Dendritic cell treated with granulocyte-macrophage colony-stimulating factor and Interleukin-4, amounts not matched to agents 40 ng/mL and 50 ng/mL, for 4 days (primary cell): ENCODE measurements around the gene MAN1B1.

ENCODE experiments used
- H3K27ac Mint-ChIP-seq: one replicate; pipeline ENCODE4 v1.8.0; 2022; ENCODE audit warnings: mild to moderate bottlenecking, mixed read lengths
- H3K27me3 Mint-ChIP-seq: one replicate; pipeline ENCODE4 v1.8.0; 2022; ENCODE audit warnings: mild to moderate bottlenecking, mixed read lengths
- H3K36me3 Mint-ChIP-seq: one replicate; pipeline ENCODE4 v1.8.0; 2022; ENCODE audit warnings: low read depth, mixed read lengths
- H3K4me1 Mint-ChIP-seq: one replicate; pipeline ENCODE4 v1.8.0; 2022; ENCODE audit warnings: low read depth, mixed read lengths
- H3K4me3 Mint-ChIP-seq: one replicate; pipeline ENCODE4 v1.8.0; 2022; ENCODE audit warnings: mild to moderate bottlenecking, moderate library complexity, mixed read lengths
- H3K9me3 Mint-ChIP-seq: one replicate; pipeline ENCODE4 v1.8.0; 2022; ENCODE audit warnings: mixed read lengths
- intact Hi-C: fragments of 100-400 bp; cut with micrococcal nuclease; formaldehyde crosslinking; loops from one replicate; pipeline ENCODE4 v1.15.0; 2022

MAN1B1 gene

GRCh38 chr9:137138058-137138721 is 51.4 kb downstream of the MAN1B1 start:
- intact Hi-C loops, result no loop called here
- H3K27ac Mint-ChIP-seq, result no peak overlapping the region

GRCh38 chr9:137138722-137139467 is 52.1 kb downstream of the MAN1B1 start, which contains the start of gene GRIN1:
Gene GRIN1 (plus strand): TSS chr9:137139154. CDS start chr9:137139487, 333 bp downstream.
- Mint-ChIP-seq H3K9me3 (no peaks in the 10 kb centered on the region), H3K27me3 (peaks cover 84% of the 10 kb centered on the region), H3K4me3 (no peak within 1 kb of the TSS), H3K27ac (no peak within 1 kb of the TSS), H3K36me3 (no peaks in the 10 kb centered on the region), H3K4me1 (peaks cover 11% of the 10 kb centered on the region)
- intact Hi-C loops, result no loop called here

More at GRCh38 chr9:137138058-137138721, 51.4 kb downstream of the MAN1B1 start:
- H3K9me3 Mint-ChIP-seq, result no peaks in the 10 kb centered on the region
- peaks cover 82% of the 10 kb centered on the region for H3K27me3 Mint-ChIP-seq
- H3K4me1 Mint-ChIP-seq, result peaks cover 11% of the 10 kb centered on the region
- H3K4me3 Mint-ChIP-seq, result no peak overlapping the region
- no peaks in the 10 kb centered on the region for H3K36me3 Mint-ChIP-seq

GRCh38 chr9:137139468-137140150 is 52.8 kb downstream of the MAN1B1 start:
- no peak overlapping the region for H3K4me3 Mint-ChIP-seq
- H3K27me3 Mint-ChIP-seq, result peaks cover 84% of the 10 kb centered on the region
- H3K9me3 Mint-ChIP-seq, result no peaks in the 10 kb centered on the region
- H3K27ac Mint-ChIP-seq, result no peak overlapping the region
- intact Hi-C loops, result no loop called here
- no peaks in the 10 kb centered on the region for H3K36me3 Mint-ChIP-seq
- H3K4me1 Mint-ChIP-seq, result peaks cover 11% of the 10 kb centered on the region

GRCh38 chr9:137140151-137141012 is 53.6 kb downstream of the MAN1B1 start:
- Mint-ChIP-seq H3K9me3 (no peaks in the 10 kb centered on the region), H3K27ac (no peak overlapping the region), H3K4me3 (no peak overlapping the region), H3K4me1 (peaks cover 11% of the 10 kb centered on the region), H3K36me3 (no peaks in the 10 kb centered on the region), H3K27me3 (peaks cover 81% of the 10 kb centered on the region)
- intact Hi-C loops, result no loop called here

- Mint-ChIP-seq H3K4me3 (no peak overlapping the region), H3K36me3 (no peaks in the 10 kb centered on the region), H3K9me3 (no peaks in the 10 kb centered on the region), H3K4me1 (peaks cover 10% of the 10 kb centered on the region), H3K27ac (no peak overlapping the region), H3K27me3 (peaks cover 78% of the 10 kb centered on the region)
- intact Hi-C loops, result no loop called here
Observed at GRCh38 chr9:137141050-137141810, 54.4 kb downstream of the MAN1B1 start.

GRCh38 chr9:137141976-137142936 is 55.5 kb downstream of the MAN1B1 start:
- Mint-ChIP-seq H3K27ac (no peak overlapping the region), H3K36me3 (no peaks in the 10 kb centered on the region), H3K4me1 (peaks cover 6% of the 10 kb centered on the region), H3K27me3 (peaks cover 76% of the 10 kb centered on the region), H3K9me3 (no peaks in the 10 kb centered on the region), H3K4me3 (no peak overlapping the region)
- intact Hi-C loops, result no loop called here

GRCh38 chr9:137143459-137143858 is 56.7 kb downstream of the MAN1B1 start:
- H3K36me3 Mint-ChIP-seq, result no peaks in the 10 kb centered on the region
- H3K4me1 Mint-ChIP-seq, result no peaks in the 10 kb centered on the region
- intact Hi-C loops, result no loop called here
- H3K27me3 Mint-ChIP-seq, result peaks cover 72% of the 10 kb centered on the region
- H3K4me3 Mint-ChIP-seq, result no peak overlapping the region
- no peaks in the 10 kb centered on the region for H3K9me3 Mint-ChIP-seq
- H3K27ac Mint-ChIP-seq, result no peak overlapping the region

GRCh38 chr9:137145731-137146526 is 59.1 kb downstream of the MAN1B1 start:
- no peaks in the 10 kb centered on the region for H3K9me3 Mint-ChIP-seq
- intact Hi-C loops, result no loop called here

GRCh38 chr9:137146527-137146918 is 59.7 kb downstream of the MAN1B1 start:
- peaks cover 12% of the 10 kb centered on the region for H3K4me1 Mint-ChIP-seq
- no peaks in the 10 kb centered on the region for H3K36me3 Mint-ChIP-seq
- H3K27ac Mint-ChIP-seq, result no peak overlapping the region
- peaks cover 53% of the 10 kb centered on the region for H3K27me3 Mint-ChIP-seq
- H3K9me3 Mint-ChIP-seq, result no peaks in the 10 kb centered on the region
- intact Hi-C loops, result no loop called here
- no peak overlapping the region for H3K4me3 Mint-ChIP-seq

More at GRCh38 chr9:137145731-137146526, 59.1 kb downstream of the MAN1B1 start:
- H3K36me3 Mint-ChIP-seq, result no peaks in the 10 kb centered on the region
- H3K4me1 Mint-ChIP-seq, result peaks cover 7% of the 10 kb centered on the region
- no peak overlapping the region for H3K27ac Mint-ChIP-seq
- no peak overlapping the region for H3K4me3 Mint-ChIP-seq
- H3K27me3 Mint-ChIP-seq, result peaks cover 59% of the 10 kb centered on the region

- H3K4me3 Mint-ChIP-seq, result no peak overlapping the region
- intact Hi-C loops, result no loop called here
- H3K27ac Mint-ChIP-seq, result no peak overlapping the region
Observed at GRCh38 chr9:137147091-137147792, 60.5 kb downstream of the MAN1B1 start.

GRCh38 chr9:137147793-137148160 is 61.0 kb downstream of the MAN1B1 start:
- no peaks in the 10 kb centered on the region for H3K9me3 Mint-ChIP-seq
- H3K4me3 Mint-ChIP-seq, result no peak overlapping the region
- peaks cover 42% of the 10 kb centered on the region for H3K27me3 Mint-ChIP-seq
- no peaks in the 10 kb centered on the region for H3K36me3 Mint-ChIP-seq
- peaks cover 12% of the 10 kb centered on the region for H3K4me1 Mint-ChIP-seq
- intact Hi-C loops, result no loop called here
- H3K27ac Mint-ChIP-seq, result no peak overlapping the region

More at GRCh38 chr9:137147091-137147792, 60.5 kb downstream of the MAN1B1 start:
- peaks cover 12% of the 10 kb centered on the region for H3K4me1 Mint-ChIP-seq
- H3K9me3 Mint-ChIP-seq, result no peaks in the 10 kb centered on the region
- no peaks in the 10 kb centered on the region for H3K36me3 Mint-ChIP-seq
- H3K27me3 Mint-ChIP-seq, result peaks cover 47% of the 10 kb centered on the region
